GM12874 (cell line): ENCODE measurements around the gene GUCA1A.

ENCODE experiments used
- TF ChIP-seq, protein P1 (sequence below): IDR thresholded peaks from 2 replicates; pipeline ENCODE4 v1.5.1; 2011; ENCODE audit warnings: low read depth, mild to moderate bottlenecking, control low read depth, low read length, moderate library complexity; ENCODE audit not compliant: insufficient read depth

The GUCA1A gene

DNA sequence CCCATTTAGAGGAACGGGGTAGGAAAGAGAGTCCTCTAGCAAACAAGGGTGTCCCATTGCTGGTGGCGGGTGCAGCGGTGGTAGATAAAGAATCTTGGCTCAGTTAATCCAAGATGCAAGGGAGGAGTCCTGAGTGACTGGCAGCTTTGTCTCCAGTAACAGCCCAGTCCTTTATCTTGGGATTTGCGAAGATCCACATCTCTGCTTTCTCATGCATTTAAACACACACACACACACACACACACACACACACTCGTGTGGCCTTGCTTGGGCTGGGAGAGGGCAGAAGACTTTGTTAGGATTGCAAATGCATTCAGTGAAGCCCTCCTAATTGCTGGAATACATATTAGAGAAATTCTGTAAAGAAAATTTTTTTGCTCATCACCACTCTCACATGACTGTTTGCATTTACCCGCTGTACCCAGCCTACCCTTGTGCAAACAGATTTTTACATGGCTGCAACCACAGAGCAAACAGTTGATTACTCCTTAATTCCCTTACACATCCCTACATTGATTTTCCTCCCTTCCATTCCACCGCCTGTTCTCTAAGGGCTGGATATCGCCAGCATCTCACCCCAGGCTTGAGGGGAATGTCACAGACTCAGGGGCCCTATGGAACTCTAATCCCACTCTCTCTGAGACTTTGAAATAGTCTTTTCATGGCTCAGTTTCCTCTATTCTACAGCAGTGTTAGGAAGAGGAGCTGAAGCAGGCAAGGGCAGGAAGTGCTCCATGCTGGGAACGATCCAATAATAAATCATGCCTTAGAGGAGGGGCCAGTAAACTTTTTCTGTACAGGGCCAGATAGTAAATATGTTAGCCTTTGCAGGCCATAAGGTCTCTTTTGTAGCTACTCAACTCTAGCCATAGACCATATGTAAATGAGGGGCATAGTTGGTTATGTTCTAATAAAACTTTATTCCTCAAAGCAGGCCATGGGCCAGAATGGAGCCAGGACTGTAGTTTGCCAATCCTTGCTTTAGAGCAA, 34.2 kb upstream of the GUCA1A start:
- TF ChIP-seq, protein P1, sequence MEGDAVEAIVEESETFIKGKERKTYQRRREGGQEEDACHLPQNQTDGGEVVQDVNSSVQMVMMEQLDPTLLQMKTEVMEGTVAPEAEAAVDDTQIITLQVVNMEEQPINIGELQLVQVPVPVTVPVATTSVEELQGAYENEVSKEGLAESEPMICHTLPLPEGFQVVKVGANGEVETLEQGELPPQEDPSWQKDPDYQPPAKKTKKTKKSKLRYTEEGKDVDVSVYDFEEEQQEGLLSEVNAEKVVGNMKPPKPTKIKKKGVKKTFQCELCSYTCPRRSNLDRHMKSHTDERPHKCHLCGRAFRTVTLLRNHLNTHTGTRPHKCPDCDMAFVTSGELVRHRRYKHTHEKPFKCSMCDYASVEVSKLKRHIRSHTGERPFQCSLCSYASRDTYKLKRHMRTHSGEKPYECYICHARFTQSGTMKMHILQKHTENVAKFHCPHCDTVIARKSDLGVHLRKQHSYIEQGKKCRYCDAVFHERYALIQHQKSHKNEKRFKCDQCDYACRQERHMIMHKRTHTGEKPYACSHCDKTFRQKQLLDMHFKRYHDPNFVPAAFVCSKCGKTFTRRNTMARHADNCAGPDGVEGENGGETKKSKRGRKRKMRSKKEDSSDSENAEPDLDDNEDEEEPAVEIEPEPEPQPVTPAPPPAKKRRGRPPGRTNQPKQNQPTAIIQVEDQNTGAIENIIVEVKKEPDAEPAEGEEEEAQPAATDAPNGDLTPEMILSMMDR: no peak

GRCh38 chr6:42140032-42140431, 33.1 kb upstream of the GUCA1A start:
- TF ChIP-seq, protein P1: no peak

GRCh38 chr6:42140756-42141602, 32.2 kb upstream of the GUCA1A start:
- TF ChIP-seq, protein P1: no peak

GRCh38 chr6:42141603-42142117, 31.5 kb upstream of the GUCA1A start:
- TF ChIP-seq, protein P1: no peak

- TF ChIP-seq, protein P1: no peak
These were observed 30.9 kb upstream of the GUCA1A start, which contains the start of gene C6orf132 for GRCh38 chr6:42142118-42142835. C6orf132 (minus strand) TSS chr6:42142620; CDS start chr6:42142444, 176 bp downstream.

GRCh38 chr6:42147138-42147562, 26.0 kb upstream of the GUCA1A start:
- TF ChIP-seq, protein P1: no peak

DNA sequence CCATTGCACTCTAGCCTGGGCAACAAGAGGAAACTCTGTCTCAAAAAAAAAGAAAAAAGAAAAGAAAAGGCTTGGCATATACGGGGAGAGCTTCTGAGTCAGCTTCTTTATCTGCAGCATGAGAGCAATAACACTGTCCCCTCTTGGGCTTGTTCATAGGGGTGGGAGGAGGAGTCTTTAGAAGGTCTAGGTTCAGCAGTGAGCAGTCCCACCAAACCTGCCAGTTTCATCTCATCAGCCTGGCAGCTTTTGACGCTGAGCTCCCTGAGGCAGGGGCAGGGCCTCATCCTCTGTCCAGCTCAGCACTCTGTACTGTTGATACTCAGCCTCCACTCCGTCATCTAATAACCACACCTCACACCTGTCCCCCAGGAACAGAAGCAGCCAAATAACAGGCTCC, 25.1 kb upstream of the GUCA1A start:
- TF ChIP-seq, protein P1: no peak
